Esophagus muscularis mucosa (tissue), 3 donors: Measurements from ENCODE around the gene RFC5.

ENCODE experiments used
- CTCF ChIP-seq, 3 experiments: fragments of 200-600 bp in 2 of 3; fragments of 450-650 bp in 1 of 3; sonication (generic) in 2 of 3; IDR thresholded peaks; one replicate each; pipeline ENCODE4 v1.5.1; 2017 to 2019; ENCODE audit warnings: antibody characterized with exemption in 3 of 3, mild to moderate bottlenecking in 2 of 3, moderate library complexity in 1 of 3
- POLR2A ChIP-seq: fragments of 450-650 bp; IDR thresholded peaks from one replicate; pipeline ENCODE4 v1.6.1; 2017; ENCODE audit warnings: antibody characterized with exemption, moderate library complexity, mild to moderate bottlenecking, low read depth

DNA sequence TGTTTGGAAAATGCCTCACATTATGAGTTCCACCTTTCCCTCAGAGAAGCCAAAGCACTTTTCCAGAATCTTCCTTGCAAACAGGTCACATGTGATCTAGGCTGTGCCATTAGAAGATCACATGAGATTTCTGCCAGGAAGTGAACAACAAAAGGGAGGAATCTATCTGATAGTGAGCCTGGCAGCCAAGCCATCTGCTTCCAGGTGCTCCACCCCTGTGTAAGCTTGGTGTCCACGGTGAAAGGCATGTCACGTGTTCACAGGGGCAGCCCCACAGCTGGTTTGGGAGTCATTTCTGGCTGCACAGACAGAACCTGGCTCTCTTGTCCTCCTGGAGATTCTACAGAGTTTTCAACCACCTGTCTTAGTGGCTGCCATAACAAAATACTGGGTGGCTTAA is 44.2 kb upstream of the RFC5 start:
- TF ChIP-seq CTCF (IDR thresholded peaks at IDR 0.05) (no peak), POLR2A (no peak)
